Colonic mucosa (tissue), 4 donors: Measurements from ENCODE around the gene HEATR9. TPM values are rescaled to one million over a fixed set of nuclear protein-coding genes. Genes with fewer than 3 reads are reported as not detected.

ENCODE experiments used
- DNase-seq: peaks from one replicate; pipeline ENCODE4 v3.0.0-alpha.2; 2020
- H3K27ac ChIP-seq: fragments of 200-600 bp; one replicate; pipeline ENCODE4 v1.8.0; 2021
- H3K27me3 ChIP-seq: fragments of 200-600 bp; one replicate; pipeline ENCODE4 v1.8.0; 2021
- H3K36me3 ChIP-seq: fragments of 200-600 bp; one replicate; pipeline ENCODE4 v1.8.0; 2021
- H3K4me1 ChIP-seq: fragments of 200-600 bp; one replicate; pipeline ENCODE4 v1.8.0; 2021; ENCODE audit warnings: mild to moderate bottlenecking
- H3K4me3 ChIP-seq: fragments of 200-600 bp; one replicate; pipeline ENCODE4 v1.8.0; 2021
- H3K9ac ChIP-seq, 2 donors: one replicate each; pipeline ENCODE4 v1.7.0; 2013; ENCODE audit warnings: control low read depth in 2 of 2, low read depth in 2 of 2, low read length in 2 of 2
- H3K9me3 ChIP-seq: fragments of 200-600 bp; one replicate; pipeline ENCODE4 v1.8.0; 2021
- intact Hi-C: fragments of 100-400 bp; cut with DNase I; formaldehyde crosslinking; loops from one replicate; pipeline ENCODE4 v1.14.1; 2022
- total RNA-seq, 2 donors: library from RNA; stranded (reverse); fragmentation: NEBNext Ultra II Directional in 1 of 2; extraction: Animal tissue kit (Norgen Biotek cat#: 25700) in 1 of 2; gene quantifications; one replicate each; pipeline ENCODE4 v1.2.1, GENCODE V29; 2021
- TF ChIP-seq, protein P1 (sequence below): fragments of 200-600 bp; IDR thresholded peaks from one replicate; pipeline ENCODE4 v1.8.0; 2022; ENCODE audit warnings: antibody characterized with exemption, mild to moderate bottlenecking
- donor health status: healthy.
- donor health status: DM: no; HTN: no; CAD: no.
- donor health status: DM: no; HTN: no; CAD: no.

HEATR9 gene
- total RNA-seq, 2 donors from 2014 or later: not detected

DNA sequence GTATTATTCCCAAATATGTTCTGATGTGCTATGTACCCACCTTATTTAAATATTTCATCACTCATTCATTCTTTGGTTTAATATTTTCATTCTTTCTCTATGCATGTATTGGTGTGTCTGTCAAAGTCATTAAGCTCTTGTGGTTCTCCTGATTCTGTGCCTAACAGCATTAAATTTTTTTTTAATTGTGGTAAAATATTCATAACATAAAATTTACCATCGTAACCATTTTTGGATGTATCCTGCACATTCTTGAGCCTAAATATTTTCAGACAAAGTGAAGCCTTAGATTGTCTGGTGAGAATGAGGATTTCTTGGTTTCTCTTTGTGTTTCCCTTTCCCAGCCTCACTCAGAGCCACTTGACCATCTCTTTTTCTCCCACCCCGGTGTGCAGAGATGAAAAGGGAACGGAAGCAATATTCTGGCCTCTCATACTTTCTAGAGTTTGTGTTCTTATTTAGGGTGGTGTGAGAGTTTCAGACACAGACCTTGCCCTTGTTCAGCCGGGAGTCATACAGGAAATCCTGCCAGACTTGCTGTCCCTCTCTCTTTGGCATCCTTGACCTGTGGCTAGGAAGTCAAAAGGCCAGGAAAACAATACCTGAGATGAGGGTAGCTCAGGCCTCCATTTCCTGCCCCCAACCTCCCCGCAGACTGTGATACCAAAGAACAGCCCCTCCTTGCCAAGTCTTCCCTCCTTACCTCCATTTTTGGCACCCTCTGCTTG, 6.5 kb upstream of the HEATR9 start:
- Histone ChIP-seq H3K9me3 (no peaks in the 10 kb centered on the region), H3K27ac (no peak overlapping the region), H3K9ac (no peak overlapping the region), H3K4me3 (no peak overlapping the region), H3K27me3 (no peaks in the 10 kb centered on the region), H3K4me1 (no peaks in the 10 kb centered on the region), H3K36me3 (no peaks in the 10 kb centered on the region)
- intact Hi-C loops: no loop called here
- no peak for DNase-seq
- TF ChIP-seq, protein P1, sequence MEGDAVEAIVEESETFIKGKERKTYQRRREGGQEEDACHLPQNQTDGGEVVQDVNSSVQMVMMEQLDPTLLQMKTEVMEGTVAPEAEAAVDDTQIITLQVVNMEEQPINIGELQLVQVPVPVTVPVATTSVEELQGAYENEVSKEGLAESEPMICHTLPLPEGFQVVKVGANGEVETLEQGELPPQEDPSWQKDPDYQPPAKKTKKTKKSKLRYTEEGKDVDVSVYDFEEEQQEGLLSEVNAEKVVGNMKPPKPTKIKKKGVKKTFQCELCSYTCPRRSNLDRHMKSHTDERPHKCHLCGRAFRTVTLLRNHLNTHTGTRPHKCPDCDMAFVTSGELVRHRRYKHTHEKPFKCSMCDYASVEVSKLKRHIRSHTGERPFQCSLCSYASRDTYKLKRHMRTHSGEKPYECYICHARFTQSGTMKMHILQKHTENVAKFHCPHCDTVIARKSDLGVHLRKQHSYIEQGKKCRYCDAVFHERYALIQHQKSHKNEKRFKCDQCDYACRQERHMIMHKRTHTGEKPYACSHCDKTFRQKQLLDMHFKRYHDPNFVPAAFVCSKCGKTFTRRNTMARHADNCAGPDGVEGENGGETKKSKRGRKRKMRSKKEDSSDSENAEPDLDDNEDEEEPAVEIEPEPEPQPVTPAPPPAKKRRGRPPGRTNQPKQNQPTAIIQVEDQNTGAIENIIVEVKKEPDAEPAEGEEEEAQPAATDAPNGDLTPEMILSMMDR: no peak

- no peak overlapping the region for H3K9ac ChIP-seq
- no peaks in the 10 kb centered on the region for H3K36me3 ChIP-seq
- H3K9me3 ChIP-seq: no peaks in the 10 kb centered on the region
- H3K4me3 ChIP-seq: no peak overlapping the region
- no peaks in the 10 kb centered on the region for H3K4me1 ChIP-seq
- H3K27ac ChIP-seq: no peak overlapping the region
- intact Hi-C loops: no loop called here
- DNase-seq: no peak
- no peaks in the 10 kb centered on the region for H3K27me3 ChIP-seq
- TF ChIP-seq, protein P1: no peak
Observed at GRCh38 chr17:35872196-35872980, 3.7 kb upstream of the HEATR9 start.

GRCh38 chr17:35870906-35871819, 2.5 kb upstream of the HEATR9 start:
- no peak for DNase-seq
- no peaks in the 10 kb centered on the region for H3K9me3 ChIP-seq
- no peaks in the 10 kb centered on the region for H3K36me3 ChIP-seq
- TF ChIP-seq, protein P1: no peak
- no peaks in the 10 kb centered on the region for H3K4me1 ChIP-seq
- intact Hi-C loops: no loop called here
- H3K9ac ChIP-seq: no peak overlapping the region
- no peak overlapping the region for H3K4me3 ChIP-seq
- no peaks in the 10 kb centered on the region for H3K27me3 ChIP-seq
- H3K27ac ChIP-seq: no peak overlapping the region

- Histone ChIP-seq H3K4me3 (no peak overlapping the region), H3K36me3 (no peaks in the 10 kb centered on the region), H3K27me3 (no peaks in the 10 kb centered on the region), H3K4me1 (no peaks in the 10 kb centered on the region), H3K9me3 (no peaks in the 10 kb centered on the region), H3K9ac (no peak overlapping the region), H3K27ac (no peak overlapping the region)
- no peak for DNase-seq
- intact Hi-C loops: no loop called here
- TF ChIP-seq, protein P1: no peak
Observed at GRCh38 chr17:35867574-35867973, 1.1 kb downstream of the HEATR9 start.

GRCh38 chr17:35866341-35866950, 2.2 kb downstream of the HEATR9 start:
- TF ChIP-seq, protein P1: no peak
- Histone ChIP-seq H3K9me3 (no peaks in the 10 kb centered on the region), H3K27me3 (no peaks in the 10 kb centered on the region), H3K4me3 (no peak overlapping the region), H3K4me1 (no peaks in the 10 kb centered on the region), H3K27ac (no peak overlapping the region), H3K36me3 (no peaks in the 10 kb centered on the region), H3K9ac (no peak overlapping the region)
- intact Hi-C loops: no loop called here
- no peak for DNase-seq
